ENCODE results near the gene TANC1. TPM values are rescaled to one million over a fixed set of nuclear protein-coding genes. Genes with fewer than 3 reads are reported as not detected.

The TANC1 gene
- total and polyA plus RNA-seq, 2 experiments from 2014 or later = 2.8 to 9.5 TPM

DNA sequence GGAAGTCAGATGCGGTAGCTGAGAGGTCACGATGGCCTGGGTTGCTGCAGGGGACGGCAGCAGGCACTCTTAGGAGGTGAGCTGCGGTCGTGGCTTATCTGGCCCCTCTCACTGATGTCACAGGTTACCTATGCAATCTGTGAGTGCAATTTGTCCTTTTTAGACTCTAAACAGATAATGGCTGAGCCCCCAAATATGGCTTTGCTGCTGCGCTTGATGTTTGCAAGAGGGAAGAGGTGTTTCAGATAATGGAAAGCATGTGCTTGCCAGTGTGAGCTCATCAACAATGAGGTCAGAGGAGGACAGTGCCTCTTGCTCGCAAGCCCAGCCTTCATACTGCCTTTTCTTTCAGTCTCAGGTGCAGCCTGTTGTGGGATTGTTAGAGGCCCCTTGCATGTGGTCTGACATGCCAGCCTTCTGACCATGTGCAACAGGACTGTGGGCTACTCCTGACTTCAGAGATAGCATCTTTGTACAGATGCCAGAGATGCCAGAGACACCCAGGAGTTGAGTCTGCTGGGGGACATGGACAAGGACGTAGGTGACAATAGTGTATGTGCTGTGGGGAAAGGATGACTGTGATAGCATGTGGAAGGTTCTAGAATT is 151.3 kb downstream of the TANC1 start (continued):
- TF ChIP-seq, protein P1, sequence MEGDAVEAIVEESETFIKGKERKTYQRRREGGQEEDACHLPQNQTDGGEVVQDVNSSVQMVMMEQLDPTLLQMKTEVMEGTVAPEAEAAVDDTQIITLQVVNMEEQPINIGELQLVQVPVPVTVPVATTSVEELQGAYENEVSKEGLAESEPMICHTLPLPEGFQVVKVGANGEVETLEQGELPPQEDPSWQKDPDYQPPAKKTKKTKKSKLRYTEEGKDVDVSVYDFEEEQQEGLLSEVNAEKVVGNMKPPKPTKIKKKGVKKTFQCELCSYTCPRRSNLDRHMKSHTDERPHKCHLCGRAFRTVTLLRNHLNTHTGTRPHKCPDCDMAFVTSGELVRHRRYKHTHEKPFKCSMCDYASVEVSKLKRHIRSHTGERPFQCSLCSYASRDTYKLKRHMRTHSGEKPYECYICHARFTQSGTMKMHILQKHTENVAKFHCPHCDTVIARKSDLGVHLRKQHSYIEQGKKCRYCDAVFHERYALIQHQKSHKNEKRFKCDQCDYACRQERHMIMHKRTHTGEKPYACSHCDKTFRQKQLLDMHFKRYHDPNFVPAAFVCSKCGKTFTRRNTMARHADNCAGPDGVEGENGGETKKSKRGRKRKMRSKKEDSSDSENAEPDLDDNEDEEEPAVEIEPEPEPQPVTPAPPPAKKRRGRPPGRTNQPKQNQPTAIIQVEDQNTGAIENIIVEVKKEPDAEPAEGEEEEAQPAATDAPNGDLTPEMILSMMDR (conservative IDR thresholded peaks at IDR 0.05; ENCODE audit: low read depth in 2 of 2) = no peak
- no peak for TF ChIP-seq JUNB (IDR thresholded peaks at IDR 0.05; ENCODE audit: unreplicated experiment)
- TF ChIP-seq, protein P2, sequence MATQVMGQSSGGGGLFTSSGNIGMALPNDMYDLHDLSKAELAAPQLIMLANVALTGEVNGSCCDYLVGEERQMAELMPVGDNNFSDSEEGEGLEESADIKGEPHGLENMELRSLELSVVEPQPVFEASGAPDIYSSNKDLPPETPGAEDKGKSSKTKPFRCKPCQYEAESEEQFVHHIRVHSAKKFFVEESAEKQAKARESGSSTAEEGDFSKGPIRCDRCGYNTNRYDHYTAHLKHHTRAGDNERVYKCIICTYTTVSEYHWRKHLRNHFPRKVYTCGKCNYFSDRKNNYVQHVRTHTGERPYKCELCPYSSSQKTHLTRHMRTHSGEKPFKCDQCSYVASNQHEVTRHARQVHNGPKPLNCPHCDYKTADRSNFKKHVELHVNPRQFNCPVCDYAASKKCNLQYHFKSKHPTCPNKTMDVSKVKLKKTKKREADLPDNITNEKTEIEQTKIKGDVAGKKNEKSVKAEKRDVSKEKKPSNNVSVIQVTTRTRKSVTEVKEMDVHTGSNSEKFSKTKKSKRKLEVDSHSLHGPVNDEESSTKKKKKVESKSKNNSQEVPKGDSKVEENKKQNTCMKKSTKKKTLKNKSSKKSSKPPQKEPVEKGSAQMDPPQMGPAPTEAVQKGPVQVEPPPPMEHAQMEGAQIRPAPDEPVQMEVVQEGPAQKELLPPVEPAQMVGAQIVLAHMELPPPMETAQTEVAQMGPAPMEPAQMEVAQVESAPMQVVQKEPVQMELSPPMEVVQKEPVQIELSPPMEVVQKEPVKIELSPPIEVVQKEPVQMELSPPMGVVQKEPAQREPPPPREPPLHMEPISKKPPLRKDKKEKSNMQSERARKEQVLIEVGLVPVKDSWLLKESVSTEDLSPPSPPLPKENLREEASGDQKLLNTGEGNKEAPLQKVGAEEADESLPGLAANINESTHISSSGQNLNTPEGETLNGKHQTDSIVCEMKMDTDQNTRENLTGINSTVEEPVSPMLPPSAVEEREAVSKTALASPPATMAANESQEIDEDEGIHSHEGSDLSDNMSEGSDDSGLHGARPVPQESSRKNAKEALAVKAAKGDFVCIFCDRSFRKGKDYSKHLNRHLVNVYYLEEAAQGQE (IDR thresholded peaks at IDR 0.05; ENCODE audit: unreplicated experiment) = no peak
- no peak for TF ChIP-seq EZH2phosphoT487 (IDR thresholded peaks at IDR 0.05; ENCODE audit: unreplicated experiment)
- no peak for TF ChIP-seq STAT1 (IDR thresholded peaks at IDR 0.05; ENCODE audit: unreplicated experiment)

DNA sequence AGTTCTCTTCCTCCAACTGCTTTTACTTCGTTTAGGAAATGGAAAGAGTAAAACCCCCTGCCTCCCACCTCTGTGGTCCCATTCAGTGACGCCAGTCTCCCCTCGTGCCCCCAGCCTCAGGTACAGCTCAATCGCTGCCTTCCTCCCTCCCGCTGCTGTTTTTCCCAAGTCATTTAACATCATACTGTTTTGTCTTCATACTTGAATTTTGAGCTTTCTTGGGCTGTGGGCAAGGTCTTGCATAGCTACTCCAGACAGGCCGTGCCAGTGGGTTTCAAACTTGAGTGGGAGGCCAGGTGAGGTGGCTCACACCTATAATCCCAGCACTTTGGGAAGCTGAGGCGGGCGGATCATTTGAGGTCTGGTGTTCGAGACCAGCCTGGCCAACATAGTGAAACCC is 155.3 kb downstream of the TANC1 start:
- Mint-ChIP-seq H3K4me3 (no peak overlapping the region), H3K36me3 (ENCODE audit: low read depth) (no peaks in the 10 kb centered on the region), H3K4me1 (peaks cover 12% of the 10 kb centered on the region; the same call in 2 of the 3 replicates), H3K27ac (peak overlapping the region; percentile 10; the same call in 1 of the 2 replicates), H3K27me3 (ENCODE audit: insufficient read depth, low read depth, poor library complexity) (peaks cover 12% of the 10 kb centered on the region), H3K9me3 (no peaks in the 10 kb centered on the region)
- ATAC-seq = no peak
- Histone ChIP-seq H3K4me2 (no peak overlapping the region), H3K27ac (ENCODE audit: low read depth) (0 out of 2 replicates have a peak overlapping the region, but pooled peaks have one; percentile 53), H3K27me3 (ENCODE audit: insufficient read depth) (no peaks in the 10 kb centered on the region), H3K4me3 (no peak overlapping the region), H4K20me1 (replicated peaks; ENCODE audit: insufficient read depth) (no peaks in the 10 kb centered on the region), H3K36me3 (ENCODE audit: insufficient read depth) (no peaks in the 10 kb centered on the region), H3K4me1 (ENCODE audit: insufficient read depth) (no peaks in the 10 kb centered on the region), H3F3A (replicated peaks; ENCODE audit: low read depth) (no peaks in the 10 kb centered on the region), H2AFZ (no peak overlapping the region), H3K79me2 (replicated peaks; ENCODE audit: insufficient read depth) (no peaks in the 10 kb centered on the region), H3K9me2 (ENCODE audit: insufficient read depth) (no peaks in the 10 kb centered on the region)
- TF ChIP-seq, protein P3, sequence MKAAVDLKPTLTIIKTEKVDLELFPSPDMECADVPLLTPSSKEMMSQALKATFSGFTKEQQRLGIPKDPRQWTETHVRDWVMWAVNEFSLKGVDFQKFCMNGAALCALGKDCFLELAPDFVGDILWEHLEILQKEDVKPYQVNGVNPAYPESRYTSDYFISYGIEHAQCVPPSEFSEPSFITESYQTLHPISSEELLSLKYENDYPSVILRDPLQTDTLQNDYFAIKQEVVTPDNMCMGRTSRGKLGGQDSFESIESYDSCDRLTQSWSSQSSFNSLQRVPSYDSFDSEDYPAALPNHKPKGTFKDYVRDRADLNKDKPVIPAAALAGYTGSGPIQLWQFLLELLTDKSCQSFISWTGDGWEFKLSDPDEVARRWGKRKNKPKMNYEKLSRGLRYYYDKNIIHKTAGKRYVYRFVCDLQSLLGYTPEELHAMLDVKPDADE (IDR thresholded peaks at IDR 0.05) = no peak
- TF ChIP-seq, protein P1 (conservative IDR thresholded peaks at IDR 0.05; ENCODE audit: low read depth in 2 of 2) = no peak
- TF ChIP-seq ZNF114 (CRISPR knock-in tag; IDR thresholded peaks at IDR 0.05) = no peak
- TF ChIP-seq, protein P4, sequence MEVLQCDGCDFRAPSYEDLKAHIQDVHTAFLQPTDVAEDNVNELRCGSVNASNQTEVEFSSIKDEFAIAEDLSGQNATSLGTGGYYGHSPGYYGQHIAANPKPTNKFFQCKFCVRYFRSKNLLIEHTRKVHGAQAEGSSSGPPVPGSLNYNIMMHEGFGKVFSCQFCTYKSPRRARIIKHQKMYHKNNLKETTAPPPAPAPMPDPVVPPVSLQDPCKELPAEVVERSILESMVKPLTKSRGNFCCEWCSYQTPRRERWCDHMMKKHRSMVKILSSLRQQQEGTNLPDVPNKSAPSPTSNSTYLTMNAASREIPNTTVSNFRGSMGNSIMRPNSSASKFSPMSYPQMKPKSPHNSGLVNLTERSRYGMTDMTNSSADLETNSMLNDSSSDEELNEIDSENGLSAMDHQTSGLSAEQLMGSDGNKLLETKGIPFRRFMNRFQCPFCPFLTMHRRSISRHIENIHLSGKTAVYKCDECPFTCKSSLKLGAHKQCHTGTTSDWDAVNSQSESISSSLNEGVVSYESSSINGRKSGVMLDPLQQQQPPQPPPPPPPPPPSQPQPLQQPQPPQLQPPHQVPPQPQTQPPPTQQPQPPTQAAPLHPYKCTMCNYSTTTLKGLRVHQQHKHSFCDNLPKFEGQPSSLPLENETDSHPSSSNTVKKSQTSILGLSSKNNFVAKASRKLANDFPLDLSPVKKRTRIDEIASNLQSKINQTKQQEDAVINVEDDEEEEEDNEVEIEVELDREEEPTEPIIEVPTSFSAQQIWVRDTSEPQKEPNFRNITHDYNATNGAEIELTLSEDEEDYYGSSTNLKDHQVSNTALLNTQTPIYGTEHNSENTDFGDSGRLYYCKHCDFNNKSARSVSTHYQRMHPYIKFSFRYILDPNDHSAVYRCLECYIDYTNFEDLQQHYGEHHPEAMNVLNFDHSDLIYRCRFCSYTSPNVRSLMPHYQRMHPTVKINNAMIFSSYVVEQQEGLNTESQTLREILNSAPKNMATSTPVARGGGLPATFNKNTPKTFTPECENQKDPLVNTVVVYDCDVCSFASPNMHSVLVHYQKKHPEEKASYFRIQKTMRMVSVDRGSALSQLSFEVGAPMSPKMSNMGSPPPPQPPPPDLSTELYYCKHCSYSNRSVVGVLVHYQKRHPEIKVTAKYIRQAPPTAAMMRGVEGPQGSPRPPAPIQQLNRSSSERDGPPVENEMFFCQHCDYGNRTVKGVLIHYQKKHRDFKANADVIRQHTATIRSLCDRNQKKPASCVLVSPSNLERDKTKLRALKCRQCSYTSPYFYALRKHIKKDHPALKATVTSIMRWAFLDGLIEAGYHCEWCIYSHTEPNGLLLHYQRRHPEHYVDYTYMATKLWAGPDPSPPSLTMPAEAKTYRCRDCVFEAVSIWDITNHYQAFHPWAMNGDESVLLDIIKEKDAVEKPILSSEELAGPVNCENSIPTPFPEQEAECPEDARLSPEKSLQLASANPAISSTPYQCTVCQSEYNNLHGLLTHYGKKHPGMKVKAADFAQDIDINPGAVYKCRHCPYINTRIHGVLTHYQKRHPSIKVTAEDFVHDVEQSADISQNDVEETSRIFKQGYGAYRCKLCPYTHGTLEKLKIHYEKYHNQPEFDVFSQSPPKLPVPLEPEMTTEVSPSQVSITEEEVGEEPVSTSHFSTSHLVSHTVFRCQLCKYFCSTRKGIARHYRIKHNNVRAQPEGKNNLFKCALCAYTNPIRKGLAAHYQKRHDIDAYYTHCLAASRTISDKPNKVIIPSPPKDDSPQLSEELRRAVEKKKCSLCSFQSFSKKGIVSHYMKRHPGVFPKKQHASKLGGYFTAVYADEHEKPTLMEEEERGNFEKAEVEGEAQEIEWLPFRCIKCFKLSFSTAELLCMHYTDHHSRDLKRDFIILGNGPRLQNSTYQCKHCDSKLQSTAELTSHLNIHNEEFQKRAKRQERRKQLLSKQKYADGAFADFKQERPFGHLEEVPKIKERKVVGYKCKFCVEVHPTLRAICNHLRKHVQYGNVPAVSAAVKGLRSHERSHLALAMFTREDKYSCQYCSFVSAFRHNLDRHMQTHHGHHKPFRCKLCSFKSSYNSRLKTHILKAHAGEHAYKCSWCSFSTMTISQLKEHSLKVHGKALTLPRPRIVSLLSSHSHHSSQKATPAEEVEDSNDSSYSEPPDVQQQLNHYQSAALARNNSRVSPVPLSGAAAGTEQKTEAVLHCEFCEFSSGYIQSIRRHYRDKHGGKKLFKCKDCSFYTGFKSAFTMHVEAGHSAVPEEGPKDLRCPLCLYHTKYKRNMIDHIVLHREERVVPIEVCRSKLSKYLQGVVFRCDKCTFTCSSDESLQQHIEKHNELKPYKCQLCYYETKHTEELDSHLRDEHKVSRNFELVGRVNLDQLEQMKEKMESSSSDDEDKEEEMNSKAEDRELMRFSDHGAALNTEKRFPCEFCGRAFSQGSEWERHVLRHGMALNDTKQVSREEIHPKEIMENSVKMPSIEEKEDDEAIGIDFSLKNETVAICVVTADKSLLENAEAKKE (CRISPR knock-in tag; IDR thresholded peaks at IDR 0.05) = no peak
- no peak for TF ChIP-seq POLR2AphosphoS5 (IDR thresholded peaks at IDR 0.05; ENCODE audit: low read depth)
- DNase-seq (ENCODE audit: low spot score) = no peak
